KMS-11 (cell line): ENCODE data around the gene ATP2C1.

Source experiments
- H2AFZ ChIP-seq: fragments of 200-600 bp; sonication (generic); 2 replicates; pipeline ENCODE4 v1.6.1; 2016; ENCODE audit warnings: antibody characterized with exemption, mixed run types, low read depth
- H3K27ac ChIP-seq: fragments of 200-600 bp; sonication (generic); 2 replicates; pipeline ENCODE4 v1.6.1; 2016; ENCODE audit warnings: mild to moderate bottlenecking, mixed run types
- H3K27me3 ChIP-seq: fragments of 200-600 bp; sonication (generic); 2 replicates; pipeline ENCODE4 v1.6.1; 2017; ENCODE audit warnings: mild to moderate bottlenecking, low read depth, mixed run types, moderate library complexity; ENCODE audit not compliant: insufficient read depth
- H3K36me3 ChIP-seq: fragments of 200-600 bp; sonication (generic); 2 replicates; pipeline ENCODE4 v1.6.1; 2017; ENCODE audit warnings: mild to moderate bottlenecking, mixed run types; ENCODE audit not compliant: insufficient read depth
- H3K4me1 ChIP-seq: fragments of 200-600 bp; sonication (generic); 2 replicates; pipeline ENCODE4 v1.6.1; 2016; ENCODE audit warnings: mild to moderate bottlenecking, low read depth, mixed run types; ENCODE audit not compliant: poor library complexity, severe bottlenecking
- H3K4me2 ChIP-seq: fragments of 200-600 bp; sonication (generic); 2 replicates; pipeline ENCODE4 v1.7.0; 2016; ENCODE audit warnings: mild to moderate bottlenecking, mixed run types
- H3K4me3 ChIP-seq: fragments of 200-600 bp; sonication (generic); IDR thresholded peaks from 2 replicates; pipeline ENCODE4 v1.6.1; 2017; ENCODE audit warnings: low read depth, low read length, mixed read lengths; ENCODE audit not compliant: insufficient read depth
- H3K79me2 ChIP-seq: fragments of 200-600 bp; sonication (generic); 2 replicates; pipeline ENCODE4 v1.6.1; 2016; ENCODE audit warnings: low read depth, mixed run types; ENCODE audit not compliant: insufficient read depth
- H3K9ac ChIP-seq: fragments of 200-600 bp; sonication (generic); 2 replicates; pipeline ENCODE4 v1.6.1; 2016; ENCODE audit warnings: mild to moderate bottlenecking, mixed run types
- H4K20me1 ChIP-seq: fragments of 200-600 bp; sonication (generic); 2 replicates; pipeline ENCODE4 v1.6.1; 2016; ENCODE audit warnings: mild to moderate bottlenecking, mixed run types; ENCODE audit not compliant: insufficient read depth
- TF ChIP-seq, protein P1 (sequence below): fragments of 200-600 bp; sonication (generic); conservative IDR thresholded peaks from 2 replicates; pipeline ENCODE4 v1.6.1; 2017; ENCODE audit warnings: low read depth, mild to moderate bottlenecking, antibody characterized with exemption, low read length, moderate library complexity, mixed read lengths

ATP2C1 gene

DNA sequence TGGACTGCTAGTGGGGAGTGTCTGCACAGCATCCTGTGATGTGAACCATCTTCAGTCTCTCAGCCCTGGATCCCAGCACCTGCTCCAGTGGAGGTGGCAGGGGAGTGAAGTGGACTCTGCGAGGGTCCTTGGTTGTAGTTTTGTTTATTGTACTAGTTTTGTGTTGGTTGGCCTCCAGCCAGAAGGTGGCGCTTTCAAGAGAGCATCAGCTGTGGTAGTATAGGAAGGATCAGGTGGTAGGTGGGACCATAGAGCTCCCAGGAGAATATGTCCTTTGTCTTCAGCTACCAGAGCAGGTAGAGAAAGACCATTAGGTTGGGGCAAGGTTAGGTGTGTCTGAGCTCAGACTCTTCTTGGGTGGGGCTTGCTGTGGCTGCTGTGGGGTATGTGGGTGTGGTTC lies 153.7 kb downstream of the ATP2C1 start:
- Histone ChIP-seq H3K79me2 (no peaks in the 10 kb centered on the region), H4K20me1 (no peaks in the 10 kb centered on the region), H3K4me2 (peak overlapping the region; percentile 75), H2AFZ (peak overlapping the region; percentile 77), H3K36me3 (no peaks in the 10 kb centered on the region), H3K4me3 (peak overlapping the region; percentile 92), H3K9ac (peak overlapping the region; percentile 61), H3K27me3 (no peaks in the 10 kb centered on the region), H3K27ac (peak overlapping the region; percentile 68), H3K4me1 (peaks cover 34% of the 10 kb centered on the region)
- TF ChIP-seq, protein P1, sequence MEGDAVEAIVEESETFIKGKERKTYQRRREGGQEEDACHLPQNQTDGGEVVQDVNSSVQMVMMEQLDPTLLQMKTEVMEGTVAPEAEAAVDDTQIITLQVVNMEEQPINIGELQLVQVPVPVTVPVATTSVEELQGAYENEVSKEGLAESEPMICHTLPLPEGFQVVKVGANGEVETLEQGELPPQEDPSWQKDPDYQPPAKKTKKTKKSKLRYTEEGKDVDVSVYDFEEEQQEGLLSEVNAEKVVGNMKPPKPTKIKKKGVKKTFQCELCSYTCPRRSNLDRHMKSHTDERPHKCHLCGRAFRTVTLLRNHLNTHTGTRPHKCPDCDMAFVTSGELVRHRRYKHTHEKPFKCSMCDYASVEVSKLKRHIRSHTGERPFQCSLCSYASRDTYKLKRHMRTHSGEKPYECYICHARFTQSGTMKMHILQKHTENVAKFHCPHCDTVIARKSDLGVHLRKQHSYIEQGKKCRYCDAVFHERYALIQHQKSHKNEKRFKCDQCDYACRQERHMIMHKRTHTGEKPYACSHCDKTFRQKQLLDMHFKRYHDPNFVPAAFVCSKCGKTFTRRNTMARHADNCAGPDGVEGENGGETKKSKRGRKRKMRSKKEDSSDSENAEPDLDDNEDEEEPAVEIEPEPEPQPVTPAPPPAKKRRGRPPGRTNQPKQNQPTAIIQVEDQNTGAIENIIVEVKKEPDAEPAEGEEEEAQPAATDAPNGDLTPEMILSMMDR, result peak; percentile 94

DNA sequence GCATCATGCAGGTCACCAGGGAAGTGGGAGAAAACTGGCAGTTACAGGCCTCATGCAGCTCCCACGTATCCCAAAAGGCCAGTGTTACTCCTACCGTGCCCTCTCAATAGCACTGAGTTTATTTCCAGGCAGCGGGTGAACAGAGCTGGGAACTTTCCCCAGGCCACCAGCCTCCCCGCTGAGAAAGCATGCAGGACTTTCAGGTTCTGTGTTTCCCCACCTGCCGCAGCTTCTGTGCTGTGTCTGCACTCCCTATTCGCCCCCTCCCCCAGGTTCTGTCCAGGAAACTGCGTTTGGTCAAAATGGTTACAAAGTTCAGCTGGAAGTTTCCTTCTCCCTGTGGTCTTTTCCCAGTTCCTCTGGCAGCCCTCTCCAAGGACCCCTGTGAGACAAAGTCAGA lies 154.1 kb downstream of the ATP2C1 start:
- Histone ChIP-seq H3K27ac (peak overlapping the region; percentile 68), H3K9ac (peak overlapping the region; percentile 61), H3K36me3 (no peaks in the 10 kb centered on the region), H3K4me1 (peaks cover 34% of the 10 kb centered on the region), H3K4me2 (peak overlapping the region; percentile 75), H2AFZ (peak overlapping the region; percentile 77), H3K27me3 (no peaks in the 10 kb centered on the region), H3K79me2 (no peaks in the 10 kb centered on the region), H4K20me1 (no peaks in the 10 kb centered on the region), H3K4me3 (peak overlapping the region; percentile 92)
- TF ChIP-seq, protein P1, result no peak

DNA sequence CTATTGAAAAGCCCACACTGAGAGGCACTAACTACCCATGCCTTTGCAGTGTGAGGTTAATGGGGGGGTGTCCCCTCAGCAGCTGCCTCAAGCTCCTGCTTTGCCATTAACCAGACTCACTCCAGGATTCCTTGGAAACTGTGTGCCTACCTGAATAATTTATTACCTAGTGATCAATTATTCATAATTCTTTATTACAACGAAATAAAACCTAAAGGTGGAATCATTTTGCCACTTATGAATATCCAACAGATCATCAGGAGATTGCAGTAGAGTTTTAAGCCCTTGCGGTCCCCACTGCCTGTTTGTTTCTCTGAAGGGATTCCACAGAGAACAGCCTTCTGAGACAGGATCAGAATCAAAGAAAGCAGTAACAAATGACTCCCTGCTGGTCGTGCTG lies 156.1 kb downstream of the ATP2C1 start:
- Histone ChIP-seq H3K4me1 (peaks cover 38% of the 10 kb centered on the region), H3K4me3 (no peak overlapping the region), H4K20me1 (no peaks in the 10 kb centered on the region), H2AFZ (no peak overlapping the region), H3K27ac (no peak overlapping the region), H3K27me3 (no peaks in the 10 kb centered on the region), H3K9ac (no peak overlapping the region), H3K79me2 (no peaks in the 10 kb centered on the region), H3K4me2 (no peak overlapping the region), H3K36me3 (no peaks in the 10 kb centered on the region)
- TF ChIP-seq, protein P1, result no peak

DNA sequence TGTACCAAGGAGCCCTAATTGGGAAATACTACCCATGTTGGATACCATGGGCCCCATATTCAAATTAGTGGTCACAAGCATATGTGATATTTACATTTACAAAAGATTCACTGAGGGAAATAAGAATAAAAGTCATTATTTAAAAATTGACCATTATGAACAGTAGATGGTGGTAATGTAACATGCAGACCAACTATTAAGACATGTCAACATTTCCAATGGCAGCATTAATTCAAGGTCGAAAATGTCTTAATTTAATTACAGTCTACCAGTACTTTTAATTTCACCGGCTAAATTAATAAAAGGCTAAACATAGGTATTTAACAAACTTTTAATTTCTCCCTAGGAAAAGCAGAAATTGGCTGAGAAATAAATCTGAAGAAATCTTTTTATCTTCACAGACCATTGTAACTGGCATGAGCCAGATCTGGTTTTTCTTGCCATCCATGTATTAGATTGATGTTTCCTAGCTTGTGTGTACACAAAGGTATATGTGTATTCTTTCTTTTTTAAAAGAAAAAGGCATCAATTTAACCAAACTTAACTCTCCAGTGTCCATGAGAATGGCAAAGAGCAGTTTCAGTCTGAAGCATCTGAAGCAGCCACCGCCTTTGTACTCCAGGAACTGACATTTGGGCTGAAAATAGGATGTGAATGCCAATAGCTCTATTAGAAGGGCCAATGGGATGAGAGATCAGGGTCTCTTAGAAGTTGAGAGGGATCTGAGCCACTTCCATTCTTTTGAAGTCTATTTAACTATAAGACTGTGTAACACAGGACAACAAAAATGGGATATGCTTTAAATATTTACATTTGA lies 159.4 kb downstream of the ATP2C1 start:
- H3K4me3 ChIP-seq, result no peak overlapping the region
- H3K79me2 ChIP-seq, result no peaks in the 10 kb centered on the region
- no peaks in the 10 kb centered on the region for H3K36me3 ChIP-seq
- H3K4me1 ChIP-seq, result peaks cover 25% of the 10 kb centered on the region
- TF ChIP-seq, protein P1, result peak; percentile 42; the same call in 1 of the 2 replicates
- no peak overlapping the region for H3K9ac ChIP-seq
- H3K4me2 ChIP-seq, result peak overlapping the region; percentile 1; the same call in 1 of the 2 replicates
- H3K27me3 ChIP-seq, result no peaks in the 10 kb centered on the region
- no peaks in the 10 kb centered on the region for H4K20me1 ChIP-seq
- H3K27ac ChIP-seq, result no peak overlapping the region
- no peak overlapping the region for H2AFZ ChIP-seq
